ENCODE results near the gene EPS8L2.

Gene EPS8L2

GRCh38 chr11:725624-726202, 19.7 kb downstream of the EPS8L2 start:
- H3K27ac ChIP-seq: peak overlapping the region in 1 of 2 donors; percentile 92
- TF ChIP-seq CTCF (IDR thresholded peaks at IDR 0.05): no peak
- H3K4me3 ChIP-seq: peak overlapping the region; percentile 59
- DNase-seq (ENCODE audit: low spot score): no peak

- no peak for TF ChIP-seq CTCF (IDR thresholded peaks at IDR 0.05)
- Histone ChIP-seq H3K27ac (peak overlapping the region; percentile 57 to 92), H3K4me3 (peak overlapping the region; percentile 59)
- peak; percentile 77 for DNase-seq (ENCODE audit: low spot score)
These were observed 20.5 kb downstream of the EPS8L2 start for GRCh38 chr11:726278-727220.

GRCh38 chr11:727281-727701, 21.3 kb downstream of the EPS8L2 start:
- TF ChIP-seq CTCF (IDR thresholded peaks at IDR 0.05): no peak
- peak; percentile 74 for DNase-seq (ENCODE audit: low spot score)
- Histone ChIP-seq H3K27ac (peak overlapping the region; percentile 57 to 92), H3K4me3 (peak overlapping the region; percentile 1)

- peak; percentile 97 for TF ChIP-seq CTCF (IDR thresholded peaks at IDR 0.05)
- peak; percentile 95 for DNase-seq (ENCODE audit: low spot score)
- H3K4me3 ChIP-seq: peak overlapping the region; percentile 1
- peak overlapping the region; percentile 57 to 92 for H3K27ac ChIP-seq
These were observed 22.1 kb downstream of the EPS8L2 start for GRCh38 chr11:727859-728748.

- no peak for TF ChIP-seq CTCF (IDR thresholded peaks at IDR 0.05)
- DNase-seq (ENCODE audit: low spot score): no peak
- peak overlapping the region; percentile 57 to 92 for H3K27ac ChIP-seq
- H3K4me3 ChIP-seq: no peak overlapping the region
These were observed 23.0 kb downstream of the EPS8L2 start for GRCh38 chr11:728901-729491.

- peak overlapping the region in 1 of 2 donors; percentile 92 for H3K27ac ChIP-seq
- no peak overlapping the region for H3K4me3 ChIP-seq
- TF ChIP-seq CTCF (IDR thresholded peaks at IDR 0.05): no peak
- DNase-seq (ENCODE audit: low spot score): no peak
These were observed 23.6 kb downstream of the EPS8L2 start for GRCh38 chr11:729492-730074.
